ENCODE data around the gene CDH23. TPM values are rescaled to one million over a fixed set of nuclear protein-coding genes. Genes with fewer than 3 reads are reported as not detected.

CDH23 gene
- total RNA-seq, 1 donor from 2014 or later: not detected

DNA sequence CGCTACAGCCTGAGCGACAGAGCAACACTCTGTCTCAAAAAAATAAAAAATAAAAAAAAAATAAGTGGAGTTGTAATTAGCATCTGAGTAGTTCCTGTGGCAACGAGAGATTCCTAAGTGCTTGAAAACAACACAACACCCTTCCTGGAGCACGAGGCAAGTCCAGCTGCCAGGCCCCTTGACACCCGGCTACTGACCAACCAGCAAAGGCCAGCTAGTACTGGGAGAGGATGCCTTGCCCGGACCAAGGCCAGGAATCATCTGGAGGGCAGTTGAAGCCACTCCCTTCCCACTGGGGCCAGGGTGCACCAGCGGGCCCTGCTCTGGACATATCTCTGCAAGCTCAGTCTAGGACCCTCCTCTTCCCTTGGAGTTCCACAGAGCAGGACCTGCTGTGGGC, 322.3 kb downstream of the CDH23 start:
- Histone ChIP-seq H3K27me3 (ENCODE audit: control insufficient read depth, insufficient read depth, low read length) (no peaks in the 10 kb centered on the region), H3K36me3 (ENCODE audit: control insufficient read depth, insufficient read depth, low read length) (no peaks in the 10 kb centered on the region), H3K4me3 (ENCODE audit: low read depth, low read length) (no peak overlapping the region)
- no peak for DNase-seq (ENCODE audit: low read depth)
- FAIRE-seq: no peak
- TF ChIP-seq, protein P1, sequence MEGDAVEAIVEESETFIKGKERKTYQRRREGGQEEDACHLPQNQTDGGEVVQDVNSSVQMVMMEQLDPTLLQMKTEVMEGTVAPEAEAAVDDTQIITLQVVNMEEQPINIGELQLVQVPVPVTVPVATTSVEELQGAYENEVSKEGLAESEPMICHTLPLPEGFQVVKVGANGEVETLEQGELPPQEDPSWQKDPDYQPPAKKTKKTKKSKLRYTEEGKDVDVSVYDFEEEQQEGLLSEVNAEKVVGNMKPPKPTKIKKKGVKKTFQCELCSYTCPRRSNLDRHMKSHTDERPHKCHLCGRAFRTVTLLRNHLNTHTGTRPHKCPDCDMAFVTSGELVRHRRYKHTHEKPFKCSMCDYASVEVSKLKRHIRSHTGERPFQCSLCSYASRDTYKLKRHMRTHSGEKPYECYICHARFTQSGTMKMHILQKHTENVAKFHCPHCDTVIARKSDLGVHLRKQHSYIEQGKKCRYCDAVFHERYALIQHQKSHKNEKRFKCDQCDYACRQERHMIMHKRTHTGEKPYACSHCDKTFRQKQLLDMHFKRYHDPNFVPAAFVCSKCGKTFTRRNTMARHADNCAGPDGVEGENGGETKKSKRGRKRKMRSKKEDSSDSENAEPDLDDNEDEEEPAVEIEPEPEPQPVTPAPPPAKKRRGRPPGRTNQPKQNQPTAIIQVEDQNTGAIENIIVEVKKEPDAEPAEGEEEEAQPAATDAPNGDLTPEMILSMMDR (IDR thresholded peaks at IDR 0.05; ENCODE audit: insufficient read depth, low read length, severe bottlenecking): no peak

DNA sequence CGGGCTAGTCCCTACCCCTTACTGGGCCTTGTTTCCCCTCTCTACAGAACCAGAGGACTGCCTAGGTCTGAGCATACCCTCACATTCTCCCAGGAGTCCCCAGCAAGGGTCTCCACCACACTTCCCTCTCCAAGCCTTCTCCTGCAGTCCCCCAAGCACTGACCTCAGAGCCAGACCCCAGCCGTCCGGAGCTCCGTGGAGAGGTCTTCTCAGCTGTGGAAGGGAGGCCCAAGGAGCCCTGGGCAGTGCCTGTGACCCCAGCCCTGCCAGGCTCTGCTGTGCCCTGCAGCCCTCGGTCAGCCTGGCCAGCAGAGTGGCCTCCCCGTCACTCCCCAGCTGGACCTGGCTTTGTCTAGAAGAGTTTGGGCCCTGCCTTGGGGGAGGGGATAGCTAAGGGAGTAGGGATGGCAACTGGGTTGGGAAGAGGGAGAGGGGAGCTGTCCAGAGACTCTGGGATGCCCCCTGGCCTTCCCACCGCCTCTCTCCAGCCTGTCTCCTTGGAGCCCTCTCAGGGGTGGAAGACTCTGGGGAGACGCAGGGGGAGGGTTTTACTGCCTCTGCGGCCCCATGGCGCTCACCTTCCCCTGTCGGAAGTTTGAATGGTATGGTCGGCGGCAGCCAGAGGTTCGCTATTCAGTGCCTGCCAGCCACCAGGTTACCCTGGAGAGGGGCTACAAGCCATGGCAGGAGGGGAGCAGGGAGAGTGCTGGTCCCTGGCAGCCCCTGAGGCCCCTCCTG, 322.9 kb downstream of the CDH23 start, which contains the start of gene C10orf105:
Gene C10orf105 (minus strand): TSS at position 315 of the 738 bp plus-strand sequence. CDS start 3,441 bp downstream, outside the sequence.
- FAIRE-seq (no peak), DNase-seq (ENCODE audit: low read depth) (no peak)
- no peaks in the 10 kb centered on the region for H3K36me3 ChIP-seq (ENCODE audit: control insufficient read depth, insufficient read depth, low read length)
- TF ChIP-seq, protein P1 (IDR thresholded peaks at IDR 0.05; ENCODE audit: insufficient read depth, low read length, severe bottlenecking): no peak
- H3K4me3 ChIP-seq (ENCODE audit: low read depth, low read length): no peak within 1 kb of the TSS
- no peaks in the 10 kb centered on the region for H3K27me3 ChIP-seq (ENCODE audit: control insufficient read depth, insufficient read depth, low read length)

DNA sequence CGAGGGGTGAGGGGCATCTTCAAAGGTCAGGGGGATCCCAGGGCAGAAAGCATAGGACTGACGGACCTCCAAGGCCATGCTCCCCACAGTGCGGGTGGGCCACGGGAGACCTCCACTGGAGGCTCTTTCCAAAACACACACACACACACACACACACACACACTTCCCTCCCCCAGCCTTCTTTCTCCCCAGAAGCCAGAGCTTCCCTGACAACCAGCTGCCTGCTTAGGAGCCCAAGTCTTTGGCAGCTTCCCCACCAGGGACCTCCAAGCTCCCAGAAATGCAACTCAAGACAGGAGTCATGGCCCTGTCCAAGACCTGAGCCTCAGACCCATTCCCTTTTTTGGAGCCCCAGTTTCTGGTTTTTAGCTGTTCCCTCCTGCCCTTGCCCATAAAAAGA, 323.6 kb downstream of the CDH23 start:
- TF ChIP-seq, protein P1 (IDR thresholded peaks at IDR 0.05; ENCODE audit: insufficient read depth, low read length, severe bottlenecking): no peak
- no peak for DNase-seq (ENCODE audit: low read depth)
- no peak overlapping the region for H3K4me3 ChIP-seq (ENCODE audit: low read depth, low read length)
- FAIRE-seq: no peak
- no peaks in the 10 kb centered on the region for H3K27me3 ChIP-seq (ENCODE audit: control insufficient read depth, insufficient read depth, low read length)
- H3K36me3 ChIP-seq (ENCODE audit: control insufficient read depth, insufficient read depth, low read length): no peaks in the 10 kb centered on the region

DNA sequence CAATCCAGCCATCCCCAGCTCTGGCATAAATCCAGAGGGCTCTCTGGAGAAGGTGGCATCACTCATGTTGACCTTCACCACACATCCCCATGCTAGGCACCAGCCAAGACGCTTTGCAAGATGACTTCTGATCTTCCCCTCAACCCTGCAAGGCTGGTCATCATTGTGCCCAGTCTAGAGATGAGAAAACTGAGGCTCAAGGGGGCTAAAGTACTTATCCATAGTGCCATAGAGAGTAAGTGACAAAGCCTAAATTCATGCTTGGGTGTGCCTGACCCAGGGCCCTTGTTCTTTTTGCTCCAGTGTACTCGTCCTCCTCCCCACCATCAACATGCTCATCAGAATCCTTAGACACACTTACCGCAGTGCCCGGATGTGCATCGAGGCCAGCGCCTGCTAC, 324.6 kb downstream of the CDH23 start:
- Histone ChIP-seq H3K4me3 (ENCODE audit: low read depth, low read length) (no peak overlapping the region), H3K27me3 (ENCODE audit: control insufficient read depth, insufficient read depth, low read length) (no peaks in the 10 kb centered on the region), H3K36me3 (ENCODE audit: control insufficient read depth, insufficient read depth, low read length) (no peaks in the 10 kb centered on the region)
- no peak for FAIRE-seq
- DNase-seq (ENCODE audit: low read depth): no peak
- TF ChIP-seq, protein P1 (IDR thresholded peaks at IDR 0.05; ENCODE audit: insufficient read depth, low read length, severe bottlenecking): no peak

DNA sequence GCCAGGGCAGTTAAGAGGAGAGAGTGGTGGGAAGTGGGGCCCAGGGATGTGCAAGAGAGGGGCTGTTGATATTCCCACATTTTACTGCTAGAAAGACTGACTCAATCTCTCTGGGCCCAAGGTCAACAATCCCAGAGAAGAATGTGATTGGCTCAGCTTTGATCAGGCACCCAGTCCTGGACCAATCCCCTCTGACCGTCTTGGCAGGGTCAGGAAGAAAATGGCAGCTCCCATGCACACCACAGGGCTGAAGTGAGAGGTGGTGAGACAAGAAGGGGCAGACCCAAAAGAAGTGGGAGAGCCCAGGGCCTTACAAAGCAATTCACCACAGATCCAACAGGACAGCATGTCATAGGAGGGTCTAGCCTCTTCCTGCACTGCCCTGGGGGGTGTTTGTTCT, 326.1 kb downstream of the CDH23 start:
- FAIRE-seq (no peak), DNase-seq (ENCODE audit: low read depth) (no peak)
- H3K27me3 ChIP-seq (ENCODE audit: control insufficient read depth, insufficient read depth, low read length): no peaks in the 10 kb centered on the region
- H3K4me3 ChIP-seq (ENCODE audit: low read depth, low read length): no peak overlapping the region
- H3K36me3 ChIP-seq (ENCODE audit: control insufficient read depth, insufficient read depth, low read length): no peaks in the 10 kb centered on the region
- TF ChIP-seq, protein P1 (IDR thresholded peaks at IDR 0.05; ENCODE audit: insufficient read depth, low read length, severe bottlenecking): no peak

DNA sequence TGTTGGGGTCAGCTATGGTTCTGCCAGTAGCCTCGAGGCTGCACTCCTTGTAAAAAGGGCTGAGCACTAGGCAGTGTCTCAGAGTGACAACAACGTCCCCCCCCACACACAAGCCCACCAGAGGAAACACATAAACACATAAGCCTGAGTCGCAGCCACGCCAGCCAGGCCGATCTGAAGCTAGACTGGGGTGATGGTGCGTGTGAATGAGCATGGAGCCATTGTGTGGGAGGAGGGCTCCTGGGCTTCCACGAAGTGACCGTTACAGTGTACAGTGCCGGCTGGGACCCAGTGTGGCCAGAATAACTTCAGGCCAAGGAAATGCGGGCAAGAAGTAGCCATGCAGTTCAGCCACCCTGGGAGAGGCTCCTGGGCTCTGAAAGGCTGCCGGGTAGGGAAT, 326.6 kb downstream of the CDH23 start:
- TF ChIP-seq, protein P1 (IDR thresholded peaks at IDR 0.05; ENCODE audit: insufficient read depth, low read length, severe bottlenecking): no peak
- Histone ChIP-seq H3K4me3 (ENCODE audit: low read depth, low read length) (no peak overlapping the region), H3K36me3 (ENCODE audit: control insufficient read depth, insufficient read depth, low read length) (no peaks in the 10 kb centered on the region), H3K27me3 (ENCODE audit: control insufficient read depth, insufficient read depth, low read length) (no peaks in the 10 kb centered on the region)
- DNase-seq (ENCODE audit: low read depth): no peak
- FAIRE-seq: no peak
